Measurements from ENCODE around the gene CAPN15. TPM values are rescaled to one million over a fixed set of nuclear protein-coding genes. Genes with fewer than 3 reads are reported as not detected.

CAPN15 gene
- total RNA-seq, 1 experiment from 2014 or later, result 76.4 TPM

GRCh38 chr16:513950-514349 is 13.6 kb upstream of the CAPN15 start:
- Histone ChIP-seq H2AK5ac (ENCODE audit: insufficient read length, low read length) (no peak overlapping the region), H3K27me3 (ENCODE audit: insufficient read depth, low read length) (no peaks in the 10 kb centered on the region), H3K9ac (ENCODE audit: extremely low read depth, insufficient read length, low read length) (no peak overlapping the region), H2BK12ac (ENCODE audit: insufficient read length, low read depth, low read length) (no peak overlapping the region), H4K91ac (ENCODE audit: insufficient read length, low read depth, low read length) (no peak overlapping the region), H2AFZ (ENCODE audit: low read length) (no peak overlapping the region), H3T11ph (ENCODE audit: low read length) (no peak overlapping the region), H3K4ac (ENCODE audit: low read depth, low read length) (no peak overlapping the region), H3K27ac (ENCODE audit: insufficient read length, low read depth, low read length) (no peak overlapping the region), H3K4me2 (ENCODE audit: insufficient read depth, insufficient read length, low read length) (no peak overlapping the region), H3K56ac (ENCODE audit: insufficient read length, low read depth, low read length) (no peak overlapping the region), H3K79me2 (ENCODE audit: insufficient read depth, low read length) (no peaks in the 10 kb centered on the region), H3K14ac (ENCODE audit: insufficient read depth, low read length) (no peak overlapping the region), H3K9me3 (ENCODE audit: control insufficient read depth, low read depth, low read length) (no peaks in the 10 kb centered on the region), H2BK5ac (ENCODE audit: insufficient read length, low read length) (no peak overlapping the region), H4K20me1 (ENCODE audit: control insufficient read depth, insufficient read depth, insufficient read length) (no peaks in the 10 kb centered on the region), H3K18ac (ENCODE audit: insufficient read length, low read depth, low read length) (no peak overlapping the region), H3K4me1 (ENCODE audit: insufficient read depth, low read length) (no peaks in the 10 kb centered on the region), H3K23me2 (ENCODE audit: insufficient read length, low read depth, low read length, poor library complexity, severe bottlenecking) (no peaks in the 10 kb centered on the region), H4K5ac (ENCODE audit: insufficient read length, low read depth, low read length) (no peak overlapping the region), H3K79me1 (ENCODE audit: insufficient read depth, low read depth, low read length, poor library complexity, severe bottlenecking) (no peaks in the 10 kb centered on the region), H2BK20ac (ENCODE audit: low read depth, low read length, poor library complexity, severe bottlenecking) (no peak overlapping the region), H4K8ac (replicated peaks; ENCODE audit: insufficient read length, low read depth, low read length) (no peak overlapping the region), H3K23ac (ENCODE audit: insufficient read length, low read depth, low read length) (no peak overlapping the region), H2BK15ac (ENCODE audit: low read depth, low read length) (no peak overlapping the region), H2BK120ac (ENCODE audit: low read depth, low read length, poor library complexity, severe bottlenecking) (no peak overlapping the region)
- Mint-ChIP-seq H3K27me3 (ENCODE audit: low read depth) (no peaks in the 10 kb centered on the region), H3K27ac (peak overlapping the region in 1 of 3 experiments; percentile 95; a peak in 2 of 7 replicates), H3K36me3 (ENCODE audit: insufficient read depth in 1 of 3, low read depth in 3 of 3) (peaks cover 9 to 22% (median 19%) of the 10 kb centered on the region in 3 experiments), H3K4me1 (no peaks in the 10 kb centered on the region), H3K9me3 (no peaks in the 10 kb centered on the region), H3K4me3 (no peak overlapping the region)
- DNase-seq, result no peak
- TF ChIP-seq, protein P1, sequence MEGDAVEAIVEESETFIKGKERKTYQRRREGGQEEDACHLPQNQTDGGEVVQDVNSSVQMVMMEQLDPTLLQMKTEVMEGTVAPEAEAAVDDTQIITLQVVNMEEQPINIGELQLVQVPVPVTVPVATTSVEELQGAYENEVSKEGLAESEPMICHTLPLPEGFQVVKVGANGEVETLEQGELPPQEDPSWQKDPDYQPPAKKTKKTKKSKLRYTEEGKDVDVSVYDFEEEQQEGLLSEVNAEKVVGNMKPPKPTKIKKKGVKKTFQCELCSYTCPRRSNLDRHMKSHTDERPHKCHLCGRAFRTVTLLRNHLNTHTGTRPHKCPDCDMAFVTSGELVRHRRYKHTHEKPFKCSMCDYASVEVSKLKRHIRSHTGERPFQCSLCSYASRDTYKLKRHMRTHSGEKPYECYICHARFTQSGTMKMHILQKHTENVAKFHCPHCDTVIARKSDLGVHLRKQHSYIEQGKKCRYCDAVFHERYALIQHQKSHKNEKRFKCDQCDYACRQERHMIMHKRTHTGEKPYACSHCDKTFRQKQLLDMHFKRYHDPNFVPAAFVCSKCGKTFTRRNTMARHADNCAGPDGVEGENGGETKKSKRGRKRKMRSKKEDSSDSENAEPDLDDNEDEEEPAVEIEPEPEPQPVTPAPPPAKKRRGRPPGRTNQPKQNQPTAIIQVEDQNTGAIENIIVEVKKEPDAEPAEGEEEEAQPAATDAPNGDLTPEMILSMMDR (conservative IDR thresholded peaks at IDR 0.05), result no peak
- no CpG with 5 or more reads among the region's 10 CpGs for WGBS (ENCODE audit: extremely low coverage, insufficient read length, low lambda C conversion rate)

All from H9 (cell line).